Activated naive CD8-positive, alpha-beta T cell treated with anti-CD3 and anti-CD28 coated beads for 36 hours (primary cell): ENCODE data around the gene PNLIP. TPM values are rescaled to one million over a fixed set of nuclear protein-coding genes. Genes with fewer than 3 reads are reported as not detected.

Experiments
- total RNA-seq, 2 experiments: library from RNA; stranded (reverse); gene quantifications; one replicate each; pipeline ENCODE4 v1.2.3, GENCODE V29; 2021

PNLIP gene
- total RNA-seq, 2 experiments from 2014 or later: not detected

Other genes starting within 250 kb of the PNLIP start
- not detected for gene CCDC172, start 221.5 kb upstream of the PNLIP start, total RNA-seq
- not detected for gene PNLIPRP3, start 118.1 kb upstream of the PNLIP start, total RNA-seq
- not detected for gene PNLIPRP1, start 45.0 kb downstream of the PNLIP start, total RNA-seq
- not detected for gene PNLIPRP2, start 75.0 kb downstream of the PNLIP start, total RNA-seq
- gene HSPA12A, start 196.6 kb downstream of the PNLIP start, total RNA-seq: under 1 TPM; 0.06 to 0.08 TPM